ENCODE measurements around the gene TMEM45B. TPM values are rescaled to one million over a fixed set of nuclear protein-coding genes. Genes with fewer than 3 reads are reported as not detected.
A peak's percentile ranks its signal among the peaks of the same experiment; 100 is the strongest.

The TMEM45B gene
- 10 to 100 TPM in 3 of 5 donors, 1 to 10 TPM in 2; 3.6 to 80.6 (median 37.1) TPM for total RNA-seq
- 10 to 100 TPM in 2 of 3 donors, 1 to 10 TPM in 1; 5.3 to 22.1 (median 16.5) TPM for polyA plus RNA-seq
- long read RNA-seq, donor 1, partial matches to known transcripts, result 0 of 4 reads
- long read RNA-seq, donor 1, other reads (novel, unspliced or antisense), result 0 of 4 reads
- long read RNA-seq, donor 2, transcript TMEM45B-201 (6 exons, 2,234 nt), result major isoform, 17 of 17 reads
- long read RNA-seq, donor 2, partial matches to known transcripts, result 0 of 17 reads
- long read RNA-seq, donor 2, other reads (novel, unspliced or antisense), result 0 of 17 reads
- long read RNA-seq, donor 3, transcript TMEM45B-201 (6 exons, 2,234 nt), result major isoform, 8 of 8 reads
- long read RNA-seq, donor 3, partial matches to known transcripts, result 0 of 8 reads
- long read RNA-seq, donor 3, other reads (novel, unspliced or antisense), result 0 of 8 reads
- long read RNA-seq, donor 4, partial matches to known transcripts, result 0 of 2 reads
- long read RNA-seq, donor 4, other reads (novel, unspliced or antisense), result 0 of 2 reads
- long read RNA-seq, donor 5, transcript TMEM45B-201 (6 exons, 2,234 nt), result major isoform, 11 of 11 reads
- long read RNA-seq, donor 5, partial matches to known transcripts, result 0 of 11 reads
- long read RNA-seq, donor 5, other reads (novel, unspliced or antisense), result 0 of 11 reads
- long read RNA-seq, donor 6, transcript TMEM45B-201 (6 exons, 2,234 nt), result major isoform, 26 of 30 reads
- long read RNA-seq, donor 6, partial matches to known transcripts, result 0 of 30 reads
- long read RNA-seq, donor 6, other reads (novel, unspliced or antisense), result 0 of 30 reads
- long read RNA-seq, donor 7, transcript TMEM45B-201 (6 exons, 2,234 nt), result major isoform, 6 of 6 reads
- long read RNA-seq, donor 7, partial matches to known transcripts, result 0 of 6 reads
- long read RNA-seq, donor 7, other reads (novel, unspliced or antisense), result 0 of 6 reads
- long read RNA-seq, donor 8, transcript TMEM45B-201 (6 exons, 2,234 nt), result major isoform, 10 of 22 reads
- long read RNA-seq, donor 8, partial matches to known transcripts, result 12 of 22 reads
- long read RNA-seq, donor 8, other reads (novel, unspliced or antisense), result 0 of 22 reads
- long read RNA-seq, donor 9, transcript TMEM45B-201 (6 exons, 2,234 nt), result major isoform, 7 of 13 reads
- long read RNA-seq, donor 9, partial matches to known transcripts, result 5 of 13 reads
- long read RNA-seq, donor 9, other reads (novel, unspliced or antisense), result 0 of 13 reads
- long read RNA-seq, donor 10, transcript TMEM45B-201 (6 exons, 2,234 nt), result major isoform, 9 of 9 reads
- long read RNA-seq, donor 10, partial matches to known transcripts, result 0 of 9 reads
- long read RNA-seq, donor 10, other reads (novel, unspliced or antisense), result 0 of 9 reads

DNA sequence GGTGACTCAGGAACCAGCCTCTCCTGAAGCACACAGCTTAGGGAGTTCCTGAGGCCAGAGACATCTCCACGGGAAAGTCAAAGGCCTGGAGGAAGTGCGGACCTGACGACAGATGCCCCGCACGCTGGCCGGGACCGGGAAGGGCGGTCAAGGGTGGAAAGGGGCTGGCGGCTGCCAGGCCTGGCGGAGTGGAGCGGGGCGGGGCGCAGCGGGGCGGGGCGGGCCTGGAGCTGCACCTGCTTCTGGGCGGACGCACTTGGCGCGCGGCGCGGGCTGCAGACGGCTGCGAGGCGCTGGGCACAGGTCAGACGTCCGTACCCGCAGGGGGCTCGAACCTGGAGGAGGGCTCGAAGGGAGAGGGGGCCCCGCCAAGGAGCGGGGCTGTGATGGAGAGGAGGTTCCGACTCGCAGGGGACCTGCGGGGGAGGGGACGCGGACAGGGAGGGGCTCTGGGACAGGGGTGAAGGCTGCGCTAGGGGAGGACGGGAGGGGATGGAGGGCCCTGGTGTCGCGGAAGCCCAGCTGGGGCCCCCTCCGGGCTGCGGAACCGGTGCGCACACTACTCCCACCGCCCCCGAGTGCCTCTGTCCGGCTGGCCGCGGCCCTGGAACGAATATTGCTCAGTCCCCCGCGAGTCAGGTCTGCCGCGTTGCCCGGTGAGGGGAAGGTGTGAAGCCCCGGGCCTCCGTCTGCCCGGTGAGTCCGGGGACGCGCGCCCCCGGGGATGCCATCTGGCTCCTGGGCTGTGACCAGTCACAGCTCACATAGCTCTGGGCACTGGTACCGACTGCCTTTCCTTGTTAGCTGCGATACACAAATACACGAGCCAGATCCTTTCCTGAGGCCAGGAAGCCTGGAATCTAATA lies at the start of gene TMEM45B:
Gene TMEM45B (plus strand): TSS at position 253 of the 866 bp plus-strand sequence. CDS start 36,635 bp downstream, outside the sequence.
- peaks cover 0 to 33% (median 7%) of the 10 kb centered on the region in 3 donors for H3K27me3 ChIP-seq
- TF ChIP-seq POLR2AphosphoS5 (IDR thresholded peaks at IDR 0.05) (peak in 1 of 3 donors; percentile 55), POLR2A (IDR thresholded peaks at IDR 0.05) (no peak)
- peaks cover 0 to 19% (median 13%) of the 10 kb centered on the region in 4 donors for H3K4me1 ChIP-seq
- H3K36me3 ChIP-seq, result no peaks in the 10 kb centered on the region
- H3K9me3 ChIP-seq, result no peaks in the 10 kb centered on the region
- DNase-seq, result peak; percentile 75 to 88
- intact Hi-C loops (cut with DNase I; ENCODE audit: low total_unique reads), result no loop called here
- 0 to 7% (median 3%) methylated on average over 7 to 68 of the region's 68 CpGs for WGBS, 5 donors
- peak within 1 kb of the TSS; percentile 60 to 86 (median 75) for H3K27ac ChIP-seq
- H3K4me3 ChIP-seq, result peak within 1 kb of the TSS; percentile 39 to 58 (median 46)

DNA sequence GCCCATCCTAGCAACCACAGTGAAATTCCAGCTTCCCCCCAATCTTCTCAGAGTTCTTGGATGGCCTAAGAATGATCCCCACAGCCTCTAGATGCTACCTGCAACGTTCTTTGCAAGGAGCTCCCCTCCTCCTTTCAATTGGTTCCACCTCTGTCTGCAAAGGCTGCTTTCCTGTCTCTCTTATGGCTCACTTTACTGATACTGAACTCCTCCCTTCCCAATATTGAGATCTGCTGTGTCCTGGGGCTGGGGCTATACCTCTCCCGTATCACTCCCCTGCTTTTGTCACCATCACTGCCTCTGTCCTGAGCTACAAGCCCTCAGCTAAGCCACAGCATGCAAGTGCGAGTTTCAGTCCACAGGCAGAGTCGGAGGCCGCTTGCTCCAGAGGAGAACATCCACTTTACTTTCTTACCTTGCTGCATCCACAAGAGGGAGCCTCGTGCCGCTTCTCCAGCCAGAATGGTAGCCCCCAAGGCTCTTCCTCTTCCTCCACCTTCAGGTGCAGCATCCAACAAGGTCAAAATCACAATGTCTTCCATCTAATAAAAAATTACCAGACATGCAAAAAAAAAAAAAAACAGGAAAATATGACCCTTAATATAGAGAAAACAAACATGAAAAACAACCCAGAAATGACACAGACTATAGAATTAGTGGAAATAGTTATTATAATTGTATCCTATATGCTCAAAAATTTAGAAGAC lies 48.6 kb upstream of the TMEM45B start:
- Histone ChIP-seq H3K36me3 (no peaks in the 10 kb centered on the region), H3K9me3 (peaks cover 0 to 10% (median 0%) of the 10 kb centered on the region in 4 donors), H3K4me3 (no peak overlapping the region), H3K27ac (no peak overlapping the region), H3K4me1 (peaks cover 0 to 3% (median 0%) of the 10 kb centered on the region in 4 donors), H3K27me3 (no peaks in the 10 kb centered on the region)
- 8 to 19% (median 10%) methylated on average over 7 of the region's 7 CpGs for WGBS, 5 donors
- peak; percentile 49 to 60 for DNase-seq
- TF ChIP-seq POLR2AphosphoS5 (IDR thresholded peaks at IDR 0.05), result no peak
- no peak for TF ChIP-seq EP300 (IDR thresholded peaks at IDR 0.05)
- TF ChIP-seq, protein P1, sequence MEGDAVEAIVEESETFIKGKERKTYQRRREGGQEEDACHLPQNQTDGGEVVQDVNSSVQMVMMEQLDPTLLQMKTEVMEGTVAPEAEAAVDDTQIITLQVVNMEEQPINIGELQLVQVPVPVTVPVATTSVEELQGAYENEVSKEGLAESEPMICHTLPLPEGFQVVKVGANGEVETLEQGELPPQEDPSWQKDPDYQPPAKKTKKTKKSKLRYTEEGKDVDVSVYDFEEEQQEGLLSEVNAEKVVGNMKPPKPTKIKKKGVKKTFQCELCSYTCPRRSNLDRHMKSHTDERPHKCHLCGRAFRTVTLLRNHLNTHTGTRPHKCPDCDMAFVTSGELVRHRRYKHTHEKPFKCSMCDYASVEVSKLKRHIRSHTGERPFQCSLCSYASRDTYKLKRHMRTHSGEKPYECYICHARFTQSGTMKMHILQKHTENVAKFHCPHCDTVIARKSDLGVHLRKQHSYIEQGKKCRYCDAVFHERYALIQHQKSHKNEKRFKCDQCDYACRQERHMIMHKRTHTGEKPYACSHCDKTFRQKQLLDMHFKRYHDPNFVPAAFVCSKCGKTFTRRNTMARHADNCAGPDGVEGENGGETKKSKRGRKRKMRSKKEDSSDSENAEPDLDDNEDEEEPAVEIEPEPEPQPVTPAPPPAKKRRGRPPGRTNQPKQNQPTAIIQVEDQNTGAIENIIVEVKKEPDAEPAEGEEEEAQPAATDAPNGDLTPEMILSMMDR (IDR thresholded peaks at IDR 0.05), result peak in 4 of 7 experiments; percentile 17 to 36 (median 26)
- no peak for TF ChIP-seq POLR2A (IDR thresholded peaks at IDR 0.05)
- intact Hi-C loops (cut with DNase I; ENCODE audit: low total_unique reads), result no loop called here

DNA sequence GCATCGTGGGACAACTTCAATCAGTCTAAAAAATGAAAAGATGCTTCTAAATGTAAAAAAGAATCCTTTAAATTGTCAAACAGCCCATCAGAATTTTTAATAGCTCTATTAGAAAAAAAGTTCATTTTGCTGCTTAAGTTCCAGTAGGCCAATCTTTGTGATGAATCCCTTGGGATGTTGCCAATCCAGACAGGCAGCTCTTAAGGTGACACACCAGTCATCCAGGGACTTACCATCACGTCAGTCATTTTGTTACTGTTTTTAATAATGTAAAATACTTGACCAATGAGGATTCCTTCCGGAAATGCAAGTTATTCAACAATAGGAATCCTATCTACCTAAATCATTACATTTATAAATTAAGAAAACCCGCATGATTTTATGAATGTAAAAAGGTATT lies 47.8 kb upstream of the TMEM45B start:
- intact Hi-C loops (cut with DNase I; ENCODE audit: low total_unique reads), result no loop called here
- H3K36me3 ChIP-seq, result no peaks in the 10 kb centered on the region
- no peak overlapping the region for H3K27ac ChIP-seq
- WGBS, 5 donors, result 73 to 80% (median 73%) methylated on average over 4 of the region's 4 CpGs
- no peak for TF ChIP-seq POLR2A (IDR thresholded peaks at IDR 0.05)
- no peak for TF ChIP-seq POLR2AphosphoS5 (IDR thresholded peaks at IDR 0.05)
- TF ChIP-seq, protein P1 (IDR thresholded peaks at IDR 0.05), result no peak
- no peak for TF ChIP-seq EP300 (IDR thresholded peaks at IDR 0.05)
- no peaks in the 10 kb centered on the region for H3K27me3 ChIP-seq
- peaks cover 0 to 10% (median 0%) of the 10 kb centered on the region in 4 donors for H3K9me3 ChIP-seq
- peaks cover 0 to 3% (median 0%) of the 10 kb centered on the region in 4 donors for H3K4me1 ChIP-seq
- no peak overlapping the region for H3K4me3 ChIP-seq
- no peak for DNase-seq
